Measurements from ENCODE around the gene PES1. TPM values are rescaled to one million over a fixed set of nuclear protein-coding genes. Genes with fewer than 3 reads are reported as not detected.
A peak's percentile ranks its signal among the peaks of the same experiment; 100 is the strongest.
"Not testable (repeated sequence)": the region's sequence is repeated elsewhere in the genome, so short reads cannot be mapped to it uniquely, and the experiment has no call there.

PES1 gene
- total and polyA plus RNA-seq, 12 donors: 16.3 to 51.7 (median 25.6) TPM

GRCh38 chr22:30626413-30626812 is 34.7 kb upstream of the PES1 start:
- 89 to 94% methylated on average over 5 of the region's 5 CpGs for WGBS, 2 donors
- no peak for ATAC-seq
- H3K27ac ChIP-seq: no peak overlapping the region
- no peaks in the 10 kb centered on the region for H3K9me3 ChIP-seq
- intact Hi-C loops (cut with DNase I): no loop called here
- TF ChIP-seq CTCF (IDR thresholded peaks at IDR 0.05): no peak
- H3K36me3 ChIP-seq: peaks cover 0 to 42% (median 0%) of the 10 kb centered on the region in 9 donors
- H3K4me3 ChIP-seq: no peak overlapping the region
- H3K27me3 ChIP-seq: no peaks in the 10 kb centered on the region
- peaks cover 0 to 5% (median 0%) of the 10 kb centered on the region in 9 donors for H3K4me1 ChIP-seq
- DNase-seq: no peak

GRCh38 chr22:30619909-30620308 is 28.2 kb upstream of the PES1 start:
- H3K4me1 ChIP-seq; H3K27ac ChIP-seq; H3K4me3 ChIP-seq; H3K27me3 ChIP-seq; H3K9me3 ChIP-seq; DNase-seq; intact Hi-C loops (cut with DNase I); ATAC-seq: not testable (repeated sequence)
- H3K36me3 ChIP-seq: peaks cover 0 to 89% (median 8%) of the 10 kb centered on the region in 9 donors
- 89 to 94% methylated on average over 6 of the region's 6 CpGs for WGBS, 2 donors

GRCh38 chr22:30617819-30618218 is 26.1 kb upstream of the PES1 start:
- ATAC-seq (no peak), DNase-seq (no peak)
- Histone ChIP-seq H3K9me3 (no peaks in the 10 kb centered on the region), H3K4me3 (no peak overlapping the region), H3K36me3 (peaks cover 0 to 97% (median 8%) of the 10 kb centered on the region in 9 donors), H3K4me1 (no peaks in the 10 kb centered on the region), H3K27me3 (no peaks in the 10 kb centered on the region), H3K27ac (no peak overlapping the region)
- WGBS, 2 donors: 87 to 94% methylated on average over 6 of the region's 6 CpGs
- no peak for TF ChIP-seq CTCF (IDR thresholded peaks at IDR 0.05)
- intact Hi-C loops (cut with DNase I): no loop called here

GRCh38 chr22:30615543-30615954 is 23.8 kb upstream of the PES1 start:
- 87 to 90% methylated on average over 7 of the region's 7 CpGs for WGBS, 2 donors
- Histone ChIP-seq H3K36me3 (peaks cover 0 to 98% (median 8%) of the 10 kb centered on the region in 9 donors), H3K4me3 (no peak overlapping the region), H3K27ac (peak overlapping the region in 1 of 10 donors; percentile 66), H3K4me1 (peaks cover 0 to 7% (median 0%) of the 10 kb centered on the region in 9 donors), H3K27me3 (no peaks in the 10 kb centered on the region), H3K9me3 (no peaks in the 10 kb centered on the region)
- TF ChIP-seq CTCF (IDR thresholded peaks at IDR 0.05): no peak
- intact Hi-C loops (cut with DNase I): no loop called here
- ATAC-seq: peak in 1 of 8 donors; percentile 25
- DNase-seq: no peak

GRCh38 chr22:30614879-30615278 is 23.2 kb upstream of the PES1 start:
- peak overlapping the region in 1 of 10 donors; percentile 66 for H3K27ac ChIP-seq
- no peak overlapping the region for H3K4me3 ChIP-seq
- peaks cover 0 to 94% (median 2%) of the 10 kb centered on the region in 9 donors for H3K36me3 ChIP-seq
- no peak for TF ChIP-seq CTCF (IDR thresholded peaks at IDR 0.05)
- H3K9me3 ChIP-seq: no peaks in the 10 kb centered on the region
- ATAC-seq (no peak), DNase-seq (no peak)
- H3K4me1 ChIP-seq: peaks cover 0 to 14% (median 3%) of the 10 kb centered on the region in 9 donors
- no peaks in the 10 kb centered on the region for H3K27me3 ChIP-seq
- intact Hi-C loops (cut with DNase I): no loop called here
